NB4 (cell line): ENCODE data around the gene KCNK3.

ENCODE experiments used
- CTCF ChIP-seq: IDR thresholded peaks from one replicate; pipeline ENCODE4 v1.5.1; 2012; ENCODE audit warnings: low read depth, low read length
- MAX ChIP-seq: IDR thresholded peaks from 2 replicates; pipeline ENCODE4 v1.6.1; 2011; ENCODE audit warnings: low read depth, low read length
- POLR2A ChIP-seq: IDR thresholded peaks from 2 replicates; pipeline ENCODE4 v1.6.1; 2011; ENCODE audit warnings: mild to moderate bottlenecking; ENCODE audit not compliant: insufficient read length; ENCODE audit errors: extremely low read depth

GRCh38 chr2:26730549-26731344, 38.2 kb downstream of the KCNK3 start:
- no peak for TF ChIP-seq CTCF
- no peak for TF ChIP-seq MAX
- TF ChIP-seq POLR2A = no peak
